Measurements from ENCODE around the gene SLIT3.

DNA sequence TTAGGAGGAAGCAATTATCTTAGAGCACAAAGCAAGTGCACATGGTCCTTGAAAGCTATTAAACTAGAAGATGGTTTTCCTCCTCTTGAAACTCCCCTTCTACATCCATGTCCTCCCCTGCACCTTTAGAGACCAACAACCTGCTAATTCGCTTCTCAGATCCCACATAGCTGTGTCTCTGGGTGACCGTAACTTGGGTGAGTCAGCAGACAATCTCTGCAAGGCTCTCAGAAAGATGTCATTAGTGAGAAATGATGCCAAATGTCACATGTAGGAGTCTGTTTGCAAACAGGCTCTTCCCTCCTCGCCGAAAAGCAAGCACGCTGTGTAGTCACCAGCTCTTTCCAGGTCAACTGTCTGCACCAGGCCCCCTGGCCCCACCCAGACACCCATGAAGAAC is 291.8 kb downstream of the SLIT3 start:
- TF ChIP-seq, protein P1, sequence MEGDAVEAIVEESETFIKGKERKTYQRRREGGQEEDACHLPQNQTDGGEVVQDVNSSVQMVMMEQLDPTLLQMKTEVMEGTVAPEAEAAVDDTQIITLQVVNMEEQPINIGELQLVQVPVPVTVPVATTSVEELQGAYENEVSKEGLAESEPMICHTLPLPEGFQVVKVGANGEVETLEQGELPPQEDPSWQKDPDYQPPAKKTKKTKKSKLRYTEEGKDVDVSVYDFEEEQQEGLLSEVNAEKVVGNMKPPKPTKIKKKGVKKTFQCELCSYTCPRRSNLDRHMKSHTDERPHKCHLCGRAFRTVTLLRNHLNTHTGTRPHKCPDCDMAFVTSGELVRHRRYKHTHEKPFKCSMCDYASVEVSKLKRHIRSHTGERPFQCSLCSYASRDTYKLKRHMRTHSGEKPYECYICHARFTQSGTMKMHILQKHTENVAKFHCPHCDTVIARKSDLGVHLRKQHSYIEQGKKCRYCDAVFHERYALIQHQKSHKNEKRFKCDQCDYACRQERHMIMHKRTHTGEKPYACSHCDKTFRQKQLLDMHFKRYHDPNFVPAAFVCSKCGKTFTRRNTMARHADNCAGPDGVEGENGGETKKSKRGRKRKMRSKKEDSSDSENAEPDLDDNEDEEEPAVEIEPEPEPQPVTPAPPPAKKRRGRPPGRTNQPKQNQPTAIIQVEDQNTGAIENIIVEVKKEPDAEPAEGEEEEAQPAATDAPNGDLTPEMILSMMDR (IDR thresholded peaks at IDR 0.05; ENCODE audit: insufficient read depth, low read length): no peak
- no peak for TF ChIP-seq POLR2AphosphoS5 (IDR thresholded peaks at IDR 0.05; ENCODE audit: low read depth)
